Activated CD8-positive, alpha-beta memory T cell treated with anti-CD3 and anti-CD28 coated beads, Interleukin-2, amount 10 ng/mL, durations not matched to agents 7 days and 5 days (primary cell): Measurements from ENCODE around the gene PTPRT. TPM values are rescaled to one million over a fixed set of nuclear protein-coding genes. Genes with fewer than 3 reads are reported as not detected.

Experiments used
- ATAC-seq: fragments of 150-1000 bp; cut with Tn5 transposase; one replicate; pipeline ENCODE4 v1.10.0; 2021; ENCODE audit warnings: moderate library complexity
- CTCF ChIA-PET: fragments of 350-600 bp; sonication (Branson Sonifier 250); formaldehyde crosslinking; loops from one replicate; lab custom pipeline; 2021; ENCODE audit warnings: antibody characterized with exemption; lab: Charles Lee
- DNase-seq: peaks from one replicate; pipeline ENCODE4 v3.0.0-alpha.2; 2020
- H3K27ac Mint-ChIP-seq: one replicate; pipeline ENCODE4 v1.8.0; 2021; ENCODE audit warnings: mild to moderate bottlenecking, mixed read lengths
- H3K27me3 Mint-ChIP-seq: one replicate; pipeline ENCODE4 v1.8.0; 2021; ENCODE audit warnings: mixed read lengths
- H3K36me3 Mint-ChIP-seq: one replicate; pipeline ENCODE4 v1.8.0; 2021; ENCODE audit warnings: mild to moderate bottlenecking, mixed read lengths
- H3K4me1 Mint-ChIP-seq: one replicate; pipeline ENCODE4 v1.8.0; 2021; ENCODE audit warnings: mixed read lengths
- H3K4me3 Mint-ChIP-seq: one replicate; pipeline ENCODE4 v1.8.0; 2021; ENCODE audit warnings: mild to moderate bottlenecking, moderate library complexity, mixed read lengths
- H3K9me3 Mint-ChIP-seq: one replicate; pipeline ENCODE4 v1.8.0; 2022; ENCODE audit warnings: low read depth, mixed read lengths
- total RNA-seq, 2 experiments: library from RNA; stranded (reverse); gene quantifications; one replicate each; pipeline ENCODE4 v1.2.3, GENCODE V29; 2021

PTPRT gene
- total RNA-seq, 2 experiments from 2014 or later, result not detected

- Mint-ChIP-seq H3K4me1 (no peaks in the 10 kb centered on the region), H3K9me3 (peaks cover 8% of the 10 kb centered on the region), H3K36me3 (no peaks in the 10 kb centered on the region), H3K4me3 (no peak overlapping the region), H3K27ac (no peak overlapping the region), H3K27me3 (no peaks in the 10 kb centered on the region)
- ATAC-seq, result no peak
- DNase-seq, result no peak
- CTCF ChIA-PET, result no interaction called here
These were observed 759.1 kb downstream of the PTPRT start for GRCh38 chr20:42430598-42430997.

- no peaks in the 10 kb centered on the region for H3K27me3 Mint-ChIP-seq
- DNase-seq (no peak), ATAC-seq (no peak)
- H3K4me1 Mint-ChIP-seq, result no peaks in the 10 kb centered on the region
- peaks cover 13% of the 10 kb centered on the region for H3K9me3 Mint-ChIP-seq
- CTCF ChIA-PET, result no interaction called here
- no peak overlapping the region for H3K4me3 Mint-ChIP-seq
- H3K27ac Mint-ChIP-seq, result no peak overlapping the region
- no peaks in the 10 kb centered on the region for H3K36me3 Mint-ChIP-seq
These were observed 759.8 kb downstream of the PTPRT start for GRCh38 chr20:42429761-42430458.

- no peaks in the 10 kb centered on the region for H3K36me3 Mint-ChIP-seq
- H3K27ac Mint-ChIP-seq, result no peak overlapping the region
- DNase-seq (no peak), ATAC-seq (no peak)
- H3K9me3 Mint-ChIP-seq, result peaks cover 6% of the 10 kb centered on the region
- no peaks in the 10 kb centered on the region for H3K4me1 Mint-ChIP-seq
- H3K27me3 Mint-ChIP-seq, result no peaks in the 10 kb centered on the region
- no peak overlapping the region for H3K4me3 Mint-ChIP-seq
- CTCF ChIA-PET, result no interaction called here
These were observed 769.7 kb downstream of the PTPRT start for GRCh38 chr20:42419814-42420532.

- H3K27me3 Mint-ChIP-seq, result no peaks in the 10 kb centered on the region
- H3K4me1 Mint-ChIP-seq, result no peaks in the 10 kb centered on the region
- H3K9me3 Mint-ChIP-seq, result no peaks in the 10 kb centered on the region
- DNase-seq, result no peak
- no peak overlapping the region for H3K4me3 Mint-ChIP-seq
- no peak overlapping the region for H3K27ac Mint-ChIP-seq
- CTCF ChIA-PET, result no interaction called here
- ATAC-seq, result no peak
- H3K36me3 Mint-ChIP-seq, result no peaks in the 10 kb centered on the region
These were observed 782.9 kb downstream of the PTPRT start for GRCh38 chr20:42406826-42407225.

- Mint-ChIP-seq H3K9me3 (no peaks in the 10 kb centered on the region), H3K4me1 (no peaks in the 10 kb centered on the region)
These were observed 787.3 kb downstream of the PTPRT start for GRCh38 chr20:42402455-42402854.

GRCh38 chr20:42401613-42402012 is 788.1 kb downstream of the PTPRT start:
- no peaks in the 10 kb centered on the region for H3K27me3 Mint-ChIP-seq
- H3K4me3 Mint-ChIP-seq, result no peak overlapping the region
- no peaks in the 10 kb centered on the region for H3K9me3 Mint-ChIP-seq
- H3K36me3 Mint-ChIP-seq, result no peaks in the 10 kb centered on the region
- CTCF ChIA-PET, result no interaction called here
- ATAC-seq (no peak), DNase-seq (no peak)
- no peaks in the 10 kb centered on the region for H3K4me1 Mint-ChIP-seq
- no peak overlapping the region for H3K27ac Mint-ChIP-seq

More at GRCh38 chr20:42402455-42402854, 787.3 kb downstream of the PTPRT start:
- H3K27me3 Mint-ChIP-seq, result no peaks in the 10 kb centered on the region
- ATAC-seq (no peak), DNase-seq (no peak)
- H3K4me3 Mint-ChIP-seq, result no peak overlapping the region
- H3K27ac Mint-ChIP-seq, result no peak overlapping the region
- CTCF ChIA-PET, result no interaction called here
- no peaks in the 10 kb centered on the region for H3K36me3 Mint-ChIP-seq

- Mint-ChIP-seq H3K27me3 (no peaks in the 10 kb centered on the region), H3K9me3 (no peaks in the 10 kb centered on the region), H3K36me3 (no peaks in the 10 kb centered on the region), H3K4me1 (no peaks in the 10 kb centered on the region), H3K4me3 (no peak overlapping the region), H3K27ac (no peak overlapping the region)
- ATAC-seq (no peak), DNase-seq (no peak)
- CTCF ChIA-PET, result no interaction called here
These were observed 789.9 kb downstream of the PTPRT start for GRCh38 chr20:42399802-42400201.

- Mint-ChIP-seq H3K27me3 (no peaks in the 10 kb centered on the region), H3K27ac (no peak overlapping the region), H3K36me3 (no peaks in the 10 kb centered on the region), H3K4me1 (no peaks in the 10 kb centered on the region), H3K4me3 (no peak overlapping the region), H3K9me3 (peaks cover 4% of the 10 kb centered on the region)
- DNase-seq, result no peak
- ATAC-seq, result no peak
- CTCF ChIA-PET, result no interaction called here
These were observed 797.3 kb downstream of the PTPRT start for GRCh38 chr20:42392442-42392841.

- CTCF ChIA-PET, result no interaction called here
- DNase-seq, result no peak
- H3K4me1 Mint-ChIP-seq, result no peaks in the 10 kb centered on the region
- H3K27me3 Mint-ChIP-seq, result no peaks in the 10 kb centered on the region
- H3K9me3 Mint-ChIP-seq, result peaks cover 7% of the 10 kb centered on the region
- H3K4me3 Mint-ChIP-seq, result no peak overlapping the region
- H3K27ac Mint-ChIP-seq, result no peak overlapping the region
- H3K36me3 Mint-ChIP-seq, result no peaks in the 10 kb centered on the region
- no peak for ATAC-seq
These were observed 797.9 kb downstream of the PTPRT start for GRCh38 chr20:42391807-42392206.

- Mint-ChIP-seq H3K4me1 (no peaks in the 10 kb centered on the region), H3K9me3 (peaks cover 3% of the 10 kb centered on the region), H3K4me3 (no peak overlapping the region), H3K27ac (no peak overlapping the region), H3K27me3 (no peaks in the 10 kb centered on the region), H3K36me3 (no peaks in the 10 kb centered on the region)
- no peak for DNase-seq
- no peak for ATAC-seq
- CTCF ChIA-PET, result no interaction called here
These were observed 809.4 kb downstream of the PTPRT start for GRCh38 chr20:42380287-42380686.

- Mint-ChIP-seq H3K4me3 (no peak overlapping the region), H3K27ac (no peak overlapping the region), H3K36me3 (no peaks in the 10 kb centered on the region), H3K4me1 (no peaks in the 10 kb centered on the region), H3K9me3 (peaks cover 3% of the 10 kb centered on the region), H3K27me3 (no peaks in the 10 kb centered on the region)
- ATAC-seq (no peak), DNase-seq (no peak)
- CTCF ChIA-PET, result no interaction called here
These were observed 810.3 kb downstream of the PTPRT start for GRCh38 chr20:42379385-42379784.

- DNase-seq, result no peak
- no peaks in the 10 kb centered on the region for H3K27me3 Mint-ChIP-seq
- no peak overlapping the region for H3K4me3 Mint-ChIP-seq
- CTCF ChIA-PET, result no interaction called here
- H3K9me3 Mint-ChIP-seq, result peaks cover 3% of the 10 kb centered on the region
- no peak for ATAC-seq
- no peaks in the 10 kb centered on the region for H3K4me1 Mint-ChIP-seq
- no peaks in the 10 kb centered on the region for H3K36me3 Mint-ChIP-seq
- no peak overlapping the region for H3K27ac Mint-ChIP-seq
These were observed 810.9 kb downstream of the PTPRT start for GRCh38 chr20:42378826-42379225.

GRCh38 chr20:42376131-42376530 is 813.6 kb downstream of the PTPRT start:
- DNase-seq, result no peak
- Mint-ChIP-seq H3K27ac (no peak overlapping the region), H3K4me1 (no peaks in the 10 kb centered on the region), H3K36me3 (no peaks in the 10 kb centered on the region), H3K9me3 (peaks cover 2% of the 10 kb centered on the region), H3K27me3 (no peaks in the 10 kb centered on the region), H3K4me3 (no peak overlapping the region)
- CTCF ChIA-PET, result no interaction called here
- ATAC-seq, result no peak

- no peak overlapping the region for H3K4me3 Mint-ChIP-seq
- H3K4me1 Mint-ChIP-seq, result no peaks in the 10 kb centered on the region
These were observed 816.7 kb downstream of the PTPRT start for GRCh38 chr20:42373049-42373448.

More at GRCh38 chr20:42373049-42373448, 816.7 kb downstream of the PTPRT start:
- DNase-seq (no peak), ATAC-seq (no peak)
- no peak overlapping the region for H3K27ac Mint-ChIP-seq
- CTCF ChIA-PET, result no interaction called here
- no peaks in the 10 kb centered on the region for H3K27me3 Mint-ChIP-seq
- H3K9me3 Mint-ChIP-seq, result peaks cover 2% of the 10 kb centered on the region
- no peaks in the 10 kb centered on the region for H3K36me3 Mint-ChIP-seq
